Vagina (tissue), 2 donors: ENCODE measurements around the gene ZBTB40. TPM values are rescaled to one million over a fixed set of nuclear protein-coding genes. Genes with fewer than 3 reads are reported as not detected.

Experiments
- DNase-seq, 2 donors: peaks; one replicate each; pipeline ENCODE4 v3.0.0-alpha.2; 2017; ENCODE audit errors: extremely low spot score in 2 of 2
- H3K27ac ChIP-seq: fragments of 200-600 bp; sonication (generic); one replicate; pipeline ENCODE4 v1.5.1; 2019
- H3K27me3 ChIP-seq: fragments of 200-600 bp; sonication (generic); one replicate; pipeline ENCODE4 v1.5.1; 2019
- H3K36me3 ChIP-seq, 2 donors: fragments of 200-600 bp; sonication (generic); one replicate each; pipeline ENCODE4 v1.5.1; 2017 to 2019
- H3K4me1 ChIP-seq: fragments of 200-600 bp; sonication (generic); one replicate; pipeline ENCODE4 v1.5.1; 2019
- H3K4me3 ChIP-seq, 2 donors: fragments of 200-600 bp; sonication (generic); 1 replicate in 1 of 2; 2 replicates in 1 of 2; pipeline ENCODE4 v1.5.1; 2016 to 2019
- H3K9me3 ChIP-seq: fragments of 200-600 bp; sonication (generic); one replicate; pipeline ENCODE4 v1.5.1; 2019
- POLR2A ChIP-seq, 2 donors: fragments of 450-650 bp; IDR thresholded peaks; one replicate each; pipeline ENCODE4 v1.6.1; 2017; ENCODE audit warnings: antibody characterized with exemption in 2 of 2, mild to moderate bottlenecking in 2 of 2, moderate library complexity in 2 of 2
- POLR2AphosphoS5 ChIP-seq, 2 donors: sonication (generic); formaldehyde crosslinking; IDR thresholded peaks; one replicate each; pipeline ENCODE4 v1.9.0; 2017; ENCODE audit warnings: antibody characterized with exemption in 2 of 2, mild to moderate bottlenecking in 2 of 2, low read depth in 1 of 2; ENCODE audit not compliant: insufficient read depth in 1 of 2
- intact Hi-C: fragments of 100-400 bp; cut with DNase I; formaldehyde crosslinking; loops from one replicate; pipeline ENCODE4 v1.15.1; 2023
- total RNA-seq: library from RNA; depleted of rRNA; stranded (reverse); fragments of >200 nt; gene quantifications from one replicate; pipeline ENCODE4 v1.2.3, GENCODE V29; 2016
- TF ChIP-seq, protein P1 (sequence below), 3 experiments: fragments of 450-650 bp in 2 of 3; fragments of 200-600 bp in 1 of 3; sonication (generic) in 1 of 3; IDR thresholded peaks; one replicate each; pipeline ENCODE4 v1.5.1; 2017 to 2019; ENCODE audit warnings: antibody characterized with exemption in 3 of 3, mild to moderate bottlenecking in 2 of 3, moderate library complexity in 2 of 3

Gene ZBTB40, protein sequence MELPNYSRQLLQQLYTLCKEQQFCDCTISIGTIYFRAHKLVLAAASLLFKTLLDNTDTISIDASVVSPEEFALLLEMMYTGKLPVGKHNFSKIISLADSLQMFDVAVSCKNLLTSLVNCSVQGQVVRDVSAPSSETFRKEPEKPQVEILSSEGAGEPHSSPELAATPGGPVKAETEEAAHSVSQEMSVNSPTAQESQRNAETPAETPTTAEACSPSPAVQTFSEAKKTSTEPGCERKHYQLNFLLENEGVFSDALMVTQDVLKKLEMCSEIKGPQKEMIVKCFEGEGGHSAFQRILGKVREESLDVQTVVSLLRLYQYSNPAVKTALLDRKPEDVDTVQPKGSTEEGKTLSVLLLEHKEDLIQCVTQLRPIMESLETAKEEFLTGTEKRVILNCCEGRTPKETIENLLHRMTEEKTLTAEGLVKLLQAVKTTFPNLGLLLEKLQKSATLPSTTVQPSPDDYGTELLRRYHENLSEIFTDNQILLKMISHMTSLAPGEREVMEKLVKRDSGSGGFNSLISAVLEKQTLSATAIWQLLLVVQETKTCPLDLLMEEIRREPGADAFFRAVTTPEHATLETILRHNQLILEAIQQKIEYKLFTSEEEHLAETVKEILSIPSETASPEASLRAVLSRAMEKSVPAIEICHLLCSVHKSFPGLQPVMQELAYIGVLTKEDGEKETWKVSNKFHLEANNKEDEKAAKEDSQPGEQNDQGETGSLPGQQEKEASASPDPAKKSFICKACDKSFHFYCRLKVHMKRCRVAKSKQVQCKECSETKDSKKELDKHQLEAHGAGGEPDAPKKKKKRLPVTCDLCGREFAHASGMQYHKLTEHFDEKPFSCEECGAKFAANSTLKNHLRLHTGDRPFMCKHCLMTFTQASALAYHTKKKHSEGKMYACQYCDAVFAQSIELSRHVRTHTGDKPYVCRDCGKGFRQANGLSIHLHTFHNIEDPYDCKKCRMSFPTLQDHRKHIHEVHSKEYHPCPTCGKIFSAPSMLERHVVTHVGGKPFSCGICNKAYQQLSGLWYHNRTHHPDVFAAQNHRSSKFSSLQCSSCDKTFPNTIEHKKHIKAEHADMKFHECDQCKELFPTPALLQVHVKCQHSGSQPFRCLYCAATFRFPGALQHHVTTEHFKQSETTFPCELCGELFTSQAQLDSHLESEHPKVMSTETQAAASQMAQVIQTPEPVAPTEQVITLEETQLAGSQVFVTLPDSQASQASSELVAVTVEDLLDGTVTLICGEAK
- 14.7 TPM for total RNA-seq

- H3K4me1 ChIP-seq: peaks cover 22% of the 10 kb centered on the region
- TF ChIP-seq, protein P1, sequence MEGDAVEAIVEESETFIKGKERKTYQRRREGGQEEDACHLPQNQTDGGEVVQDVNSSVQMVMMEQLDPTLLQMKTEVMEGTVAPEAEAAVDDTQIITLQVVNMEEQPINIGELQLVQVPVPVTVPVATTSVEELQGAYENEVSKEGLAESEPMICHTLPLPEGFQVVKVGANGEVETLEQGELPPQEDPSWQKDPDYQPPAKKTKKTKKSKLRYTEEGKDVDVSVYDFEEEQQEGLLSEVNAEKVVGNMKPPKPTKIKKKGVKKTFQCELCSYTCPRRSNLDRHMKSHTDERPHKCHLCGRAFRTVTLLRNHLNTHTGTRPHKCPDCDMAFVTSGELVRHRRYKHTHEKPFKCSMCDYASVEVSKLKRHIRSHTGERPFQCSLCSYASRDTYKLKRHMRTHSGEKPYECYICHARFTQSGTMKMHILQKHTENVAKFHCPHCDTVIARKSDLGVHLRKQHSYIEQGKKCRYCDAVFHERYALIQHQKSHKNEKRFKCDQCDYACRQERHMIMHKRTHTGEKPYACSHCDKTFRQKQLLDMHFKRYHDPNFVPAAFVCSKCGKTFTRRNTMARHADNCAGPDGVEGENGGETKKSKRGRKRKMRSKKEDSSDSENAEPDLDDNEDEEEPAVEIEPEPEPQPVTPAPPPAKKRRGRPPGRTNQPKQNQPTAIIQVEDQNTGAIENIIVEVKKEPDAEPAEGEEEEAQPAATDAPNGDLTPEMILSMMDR (IDR thresholded peaks at IDR 0.05): no peak
- peak; percentile 93 to 98 for TF ChIP-seq POLR2AphosphoS5 (IDR thresholded peaks at IDR 0.05; ENCODE audit: insufficient read depth in 1 of 2, low read depth in 1 of 2)
- no peaks in the 10 kb centered on the region for H3K27me3 ChIP-seq
- H3K9me3 ChIP-seq: no peaks in the 10 kb centered on the region
- peak in 1 of 2 donors; percentile 96 for DNase-seq
- peak within 1 kb of the TSS; percentile 94 for H3K27ac ChIP-seq
- H3K36me3 ChIP-seq: no peaks in the 10 kb centered on the region
- peak within 1 kb of the TSS; percentile 93 to 99 for H3K4me3 ChIP-seq
- intact Hi-C loops: no loop called here
Measured at GRCh38 chr1:22451702-22452480, at the start of gene ZBTB40. Gene ZBTB40, plus strand, starts transcription at chr1:22451851. Its CDS starts 38,098 bp downstream, at chr1:22489949.

DNA sequence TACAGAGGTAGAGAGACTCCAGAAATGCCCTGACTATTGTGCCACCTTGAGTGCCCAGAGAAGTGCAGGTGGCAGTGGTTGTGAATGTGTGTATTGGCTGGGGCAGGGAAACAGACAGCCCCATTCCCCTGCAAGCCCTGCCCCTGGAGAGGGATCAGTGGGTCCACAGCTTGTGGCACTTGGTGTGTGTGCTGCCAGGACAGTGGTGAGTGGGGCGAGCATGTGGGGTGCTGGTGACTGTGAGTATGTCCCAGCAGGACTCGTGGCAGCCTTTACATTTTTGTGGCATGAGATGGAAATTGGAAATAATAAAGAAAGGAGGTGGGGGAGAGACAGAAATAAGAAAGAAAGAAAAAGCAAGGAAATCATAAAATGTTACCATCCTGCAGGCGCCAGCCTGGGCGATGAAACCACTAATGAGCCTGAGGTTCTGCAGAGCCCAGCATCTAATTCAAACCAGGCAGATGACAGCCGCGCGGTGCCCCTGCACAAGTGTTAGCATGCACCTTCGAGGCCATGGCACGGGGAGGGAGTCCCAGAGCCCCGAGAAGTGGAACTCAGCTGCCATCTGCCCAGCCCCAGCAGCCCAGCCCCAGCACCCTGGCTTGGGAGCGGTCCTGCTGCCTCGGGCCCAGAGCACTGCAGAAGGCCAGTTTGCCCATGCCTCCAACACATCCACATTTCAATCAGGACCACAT is 49.1 kb upstream of the ZBTB40 start:
- Histone ChIP-seq H3K27me3 (no peaks in the 10 kb centered on the region), H3K36me3 (no peaks in the 10 kb centered on the region)

DNA sequence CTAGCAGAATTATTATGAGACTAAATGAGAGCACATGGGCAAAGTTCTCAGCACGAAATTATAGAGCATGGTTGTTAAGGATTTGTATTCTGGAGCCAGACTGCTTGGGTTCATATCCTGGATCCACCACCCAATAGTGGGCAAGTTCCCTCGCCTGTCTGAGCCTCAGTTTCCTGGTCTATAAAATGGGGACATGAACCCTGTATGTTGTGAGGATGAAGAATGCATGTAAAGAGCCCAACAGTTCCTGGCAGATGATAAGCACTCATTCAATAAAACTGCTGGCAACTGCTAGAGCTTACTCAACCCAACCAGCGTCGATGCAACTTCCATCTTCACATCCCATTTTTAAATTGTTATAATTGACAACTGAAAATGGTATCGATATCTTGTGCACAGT is 47.2 kb upstream of the ZBTB40 start:
- intact Hi-C loops: no loop called here
- H3K9me3 ChIP-seq: no peaks in the 10 kb centered on the region
- H3K27ac ChIP-seq: no peak overlapping the region
- TF ChIP-seq POLR2AphosphoS5 (IDR thresholded peaks at IDR 0.05; ENCODE audit: insufficient read depth in 1 of 2, low read depth in 1 of 2) (no peak), POLR2A (IDR thresholded peaks at IDR 0.05) (no peak)
- TF ChIP-seq, protein P1 (IDR thresholded peaks at IDR 0.05): no peak
- H3K4me1 ChIP-seq: no peaks in the 10 kb centered on the region
- H3K27me3 ChIP-seq: no peaks in the 10 kb centered on the region
- H3K4me3 ChIP-seq: no peak overlapping the region
- no peak for DNase-seq
- no peaks in the 10 kb centered on the region for H3K36me3 ChIP-seq

More for the DNA sequence above, 49.1 kb upstream of the ZBTB40 start:
- Histone ChIP-seq H3K9me3 (no peaks in the 10 kb centered on the region), H3K4me3 (no peak overlapping the region), H3K27ac (no peak overlapping the region), H3K4me1 (no peaks in the 10 kb centered on the region)
- DNase-seq: no peak
- intact Hi-C loops: no loop called here
- no peak for TF ChIP-seq POLR2A (IDR thresholded peaks at IDR 0.05)
- TF ChIP-seq POLR2AphosphoS5 (IDR thresholded peaks at IDR 0.05; ENCODE audit: insufficient read depth in 1 of 2, low read depth in 1 of 2): no peak
- TF ChIP-seq, protein P1 (IDR thresholded peaks at IDR 0.05): no peak
